GM18870 (cell line): ENCODE data around the gene FTH1.
"Not testable (repeated sequence)": the region's sequence is repeated elsewhere in the genome, so short reads cannot be mapped to it uniquely, and the experiment has no call there.

Experiments used
- ATAC-seq: cut with Tn5 transposase; IDR thresholded peaks from one replicate; pipeline ENCODE4 v1.9.1; 2021; ENCODE audit warnings: moderate library complexity; ENCODE audit not compliant: unreplicated experiment

Gene FTH1

GRCh38 chr11:61978703-61979661 is 11.5 kb upstream of the FTH1 start:
- no peak for ATAC-seq

DNA sequence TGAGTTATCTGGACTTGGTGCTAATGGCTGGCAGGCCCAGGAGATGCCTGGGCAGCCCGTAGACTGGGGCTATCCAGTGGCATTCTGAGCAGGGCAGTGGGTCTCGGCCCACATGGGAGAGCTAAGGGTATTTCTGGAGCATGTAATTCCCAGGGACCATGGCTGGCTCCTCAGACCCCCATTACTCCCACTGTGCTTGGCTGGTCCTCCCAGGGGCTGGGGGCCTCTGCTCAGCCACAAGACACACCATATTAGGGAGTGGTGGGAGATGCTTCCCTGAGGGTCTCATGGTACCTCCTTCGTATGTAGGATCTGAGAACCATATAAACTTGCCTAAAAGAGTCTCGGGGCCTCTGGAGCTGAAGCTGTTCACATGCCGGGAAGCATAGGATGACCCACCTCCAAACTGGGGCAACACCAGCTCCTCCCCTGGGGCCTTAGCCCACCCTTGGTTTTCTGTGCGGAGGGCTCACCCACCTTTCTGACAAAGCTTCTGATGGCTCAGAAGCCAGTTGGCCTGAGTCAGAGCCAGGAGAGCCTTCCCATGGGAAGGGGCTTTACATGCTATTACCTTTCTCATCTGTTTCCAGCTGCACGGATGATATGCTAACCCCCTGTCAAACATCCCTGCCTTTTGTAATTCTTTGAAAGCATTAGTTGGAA is 9.5 kb upstream of the FTH1 start:
- no peak for ATAC-seq

- ATAC-seq: no peak
These were observed 9.0 kb upstream of the FTH1 start for GRCh38 chr11:61976420-61976800.

GRCh38 chr11:61975638-61976419 is 8.4 kb upstream of the FTH1 start:
- no peak for ATAC-seq

DNA sequence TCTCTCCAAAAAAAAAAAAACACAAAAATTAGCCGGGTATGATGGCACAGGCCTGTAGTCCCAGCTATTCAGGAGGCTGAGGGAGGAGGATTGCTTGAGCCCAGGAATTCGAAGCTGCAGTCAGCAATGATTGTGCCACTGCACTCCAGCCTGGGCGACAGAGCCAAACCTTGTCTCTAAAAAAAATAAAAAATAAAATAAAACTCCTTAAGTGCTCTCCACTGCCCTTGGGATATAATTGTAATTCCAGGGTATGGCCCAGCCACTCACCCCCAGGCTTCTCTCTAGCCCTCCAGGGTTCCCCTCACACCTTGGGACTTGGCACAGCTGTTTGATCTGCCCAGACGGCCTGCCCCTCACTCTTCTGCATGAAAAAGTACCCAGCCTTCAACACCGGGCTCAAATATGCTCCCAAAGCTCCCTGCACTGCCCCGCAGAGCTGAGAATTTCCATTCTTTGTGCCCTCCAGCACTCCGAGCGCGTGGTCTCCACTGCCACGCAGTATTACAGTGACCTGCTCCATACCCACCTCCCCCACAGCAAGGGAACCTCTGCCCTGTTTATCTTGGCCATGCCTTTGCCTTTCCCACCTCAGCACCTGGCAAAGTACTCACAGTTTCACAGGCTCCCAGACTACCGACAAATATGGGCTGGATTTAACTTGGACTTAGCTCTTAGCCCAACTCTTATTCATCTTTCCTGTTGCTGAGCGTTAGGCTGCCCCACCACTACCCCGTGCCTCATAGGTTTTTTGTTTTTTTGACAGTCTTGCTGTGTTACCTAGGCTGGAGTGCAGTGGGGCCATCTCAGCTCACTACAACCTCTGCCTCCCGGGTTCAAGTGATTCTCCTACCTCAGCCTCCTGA is 7.6 kb upstream of the FTH1 start:
- ATAC-seq: no peak

DNA sequence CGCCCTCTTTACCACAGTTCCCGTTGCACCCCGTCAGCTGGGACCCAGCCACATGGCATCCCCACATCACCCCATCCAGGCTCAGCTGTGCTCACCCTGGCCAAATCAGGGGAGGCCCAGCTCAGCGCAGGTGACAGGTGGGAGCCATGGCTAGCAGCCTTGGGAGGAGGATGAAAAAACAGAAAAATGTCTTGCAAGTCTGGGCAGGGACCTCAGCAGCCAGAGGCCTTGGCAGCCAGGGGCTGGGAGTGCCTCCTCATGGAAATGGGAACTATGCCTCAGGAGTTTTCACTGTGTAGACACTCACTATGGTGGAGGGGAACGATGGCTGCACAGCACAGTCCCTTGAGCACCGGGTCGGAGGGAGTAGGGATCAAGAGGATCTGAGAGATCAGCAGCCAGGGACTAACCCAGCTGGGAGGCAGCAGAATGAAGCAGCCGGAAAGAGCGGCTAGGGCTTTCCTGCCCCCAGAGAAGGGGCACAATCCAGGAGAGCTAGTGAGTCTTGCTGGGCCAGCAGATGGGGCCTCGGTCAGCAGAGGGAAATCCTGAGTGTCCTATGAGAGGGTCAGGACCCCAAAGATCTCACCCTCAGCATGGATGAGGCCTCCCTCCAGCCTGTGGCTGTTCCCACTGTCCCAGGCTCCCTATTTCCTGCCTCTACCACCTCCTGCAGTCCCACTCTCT is 6.2 kb upstream of the FTH1 start:
- no peak for ATAC-seq

DNA sequence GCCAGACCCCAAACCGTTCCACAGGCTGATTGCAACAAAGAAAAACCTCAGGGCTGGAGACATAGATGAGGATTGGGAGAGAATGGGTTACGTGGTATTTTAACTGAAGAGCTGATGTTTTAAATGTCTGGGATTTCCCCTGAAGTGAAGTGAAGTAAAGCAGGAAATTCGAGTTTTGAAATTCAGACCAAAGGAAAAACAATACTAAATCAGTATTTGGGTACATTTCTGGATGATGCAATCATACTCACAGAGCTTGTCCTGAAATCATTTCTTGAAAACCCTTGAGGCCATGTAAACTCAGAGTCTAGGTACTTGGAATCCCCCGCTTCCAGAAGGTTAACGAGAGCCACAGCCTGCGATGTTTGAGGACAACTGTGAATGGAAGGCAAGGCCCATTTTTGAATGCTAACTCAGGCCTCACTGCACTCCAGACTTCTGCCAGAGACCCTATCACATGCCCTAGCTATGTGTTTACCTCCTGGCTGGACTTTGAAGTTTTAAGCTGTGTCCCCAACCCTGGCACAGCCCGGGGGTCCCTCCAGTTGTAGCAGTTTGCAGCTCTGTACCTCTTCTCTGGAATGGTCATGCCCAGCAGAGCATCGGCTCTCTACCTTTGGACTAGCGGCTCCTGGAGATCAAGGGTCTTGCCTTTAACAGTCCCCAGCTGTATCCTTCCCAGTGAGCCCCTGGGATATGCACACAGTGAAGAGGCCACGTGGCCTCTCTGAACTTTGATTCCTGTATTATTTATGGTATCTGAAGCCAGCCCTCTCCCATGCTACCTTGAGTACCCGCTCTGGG is 5.4 kb upstream of the FTH1 start:
- ATAC-seq: no peak

DNA sequence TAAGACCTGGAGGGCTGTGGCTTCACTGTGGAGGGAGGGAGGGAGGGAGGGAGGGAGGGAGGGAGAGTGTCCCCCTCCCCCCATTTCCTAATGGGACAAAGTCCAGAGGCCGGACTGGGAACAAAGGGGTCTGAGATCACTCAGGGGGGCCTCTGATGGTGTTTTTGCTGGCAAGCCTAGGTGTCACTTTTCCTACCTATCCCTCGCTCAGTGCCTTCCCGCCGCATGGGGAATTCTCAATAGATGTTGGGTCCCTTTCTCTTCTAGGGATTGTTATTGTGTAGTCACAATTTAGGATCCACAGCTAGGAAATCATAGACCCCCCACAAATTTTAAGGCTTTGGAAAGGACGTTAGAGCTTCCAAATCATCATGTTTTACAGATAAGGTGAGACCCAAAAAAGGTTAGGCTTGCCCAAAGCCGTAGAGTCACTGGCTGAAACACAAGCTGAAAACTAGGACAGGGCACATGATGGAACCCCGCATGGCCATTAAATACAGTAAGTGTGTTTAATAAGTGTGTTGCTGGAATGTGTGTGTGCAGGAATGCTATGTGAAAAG is 4.8 kb upstream of the FTH1 start:
- no peak for ATAC-seq

GRCh38 chr11:61971248-61972111 is 4.0 kb upstream of the FTH1 start:
- no peak for ATAC-seq

DNA sequence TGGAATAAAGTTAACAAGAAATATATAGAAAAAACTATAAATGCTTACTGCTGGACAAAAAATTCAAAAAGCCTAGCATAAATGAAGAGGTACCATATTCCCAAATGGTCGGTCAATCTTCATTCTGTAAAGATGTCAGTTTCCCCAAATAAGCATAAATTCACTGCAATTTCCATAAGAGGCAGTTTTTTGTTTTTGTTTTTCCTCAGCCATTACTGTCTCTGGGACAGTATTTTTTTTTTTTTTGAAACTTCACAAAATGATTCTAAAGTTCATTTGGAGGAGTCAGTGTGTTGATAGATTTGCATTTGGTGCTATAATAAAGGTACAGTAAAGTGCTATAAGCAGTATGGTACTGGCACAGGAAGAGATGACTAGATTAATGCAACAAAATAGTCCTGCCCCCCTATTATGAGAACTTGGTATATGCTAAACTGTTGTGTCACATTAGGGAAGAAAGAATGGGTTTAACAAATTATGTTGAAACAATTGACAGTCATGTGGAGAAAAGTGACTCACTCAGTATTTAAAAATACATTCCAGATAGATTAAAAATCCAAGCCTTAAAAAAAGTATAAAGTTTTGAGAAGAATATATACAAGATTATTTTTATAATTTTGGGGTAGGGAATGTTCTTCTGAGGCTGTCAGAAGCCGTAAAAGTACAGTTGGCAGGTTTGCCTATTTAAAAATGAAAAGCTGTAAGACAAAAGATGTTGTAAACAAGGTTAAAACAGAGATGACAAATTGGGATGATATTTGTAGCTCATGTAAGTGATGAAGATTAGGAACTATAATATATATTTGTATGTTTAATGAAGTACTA is 2.6 kb upstream of the FTH1 start:
- ATAC-seq: no peak

GRCh38 chr11:61969391-61969758 is 1.9 kb upstream of the FTH1 start:
- no peak for ATAC-seq

DNA sequence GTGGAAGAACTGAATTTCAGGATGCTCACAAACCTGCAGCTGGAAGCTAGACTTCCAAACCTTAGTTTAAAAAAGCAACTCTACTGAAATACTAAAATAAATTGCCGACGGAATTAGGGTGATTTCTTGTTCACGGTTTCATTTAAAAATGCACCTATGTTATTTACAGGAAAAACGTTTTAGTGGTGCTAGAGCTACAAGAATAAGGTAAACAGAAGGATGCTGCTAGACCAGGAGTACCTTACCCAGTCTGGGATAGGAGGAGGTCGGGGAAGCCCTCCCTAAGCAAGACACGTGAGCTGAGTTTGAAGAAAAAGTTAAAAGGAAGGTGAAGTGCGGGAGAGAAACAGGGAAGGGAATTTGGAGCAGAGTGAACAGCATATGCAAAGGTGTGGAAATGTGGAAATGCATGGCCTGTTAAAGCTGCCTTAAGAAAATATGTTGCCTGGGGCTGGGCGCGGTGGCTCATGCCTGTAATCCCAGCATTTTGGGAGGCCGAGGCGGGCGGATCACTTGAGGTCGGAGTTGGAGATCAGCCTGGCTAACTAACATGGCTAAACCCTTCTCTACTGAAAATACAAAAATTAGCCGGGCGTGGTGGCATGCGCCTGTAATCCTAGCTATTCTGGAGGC is 1.4 kb upstream of the FTH1 start:
- ATAC-seq: no peak

DNA sequence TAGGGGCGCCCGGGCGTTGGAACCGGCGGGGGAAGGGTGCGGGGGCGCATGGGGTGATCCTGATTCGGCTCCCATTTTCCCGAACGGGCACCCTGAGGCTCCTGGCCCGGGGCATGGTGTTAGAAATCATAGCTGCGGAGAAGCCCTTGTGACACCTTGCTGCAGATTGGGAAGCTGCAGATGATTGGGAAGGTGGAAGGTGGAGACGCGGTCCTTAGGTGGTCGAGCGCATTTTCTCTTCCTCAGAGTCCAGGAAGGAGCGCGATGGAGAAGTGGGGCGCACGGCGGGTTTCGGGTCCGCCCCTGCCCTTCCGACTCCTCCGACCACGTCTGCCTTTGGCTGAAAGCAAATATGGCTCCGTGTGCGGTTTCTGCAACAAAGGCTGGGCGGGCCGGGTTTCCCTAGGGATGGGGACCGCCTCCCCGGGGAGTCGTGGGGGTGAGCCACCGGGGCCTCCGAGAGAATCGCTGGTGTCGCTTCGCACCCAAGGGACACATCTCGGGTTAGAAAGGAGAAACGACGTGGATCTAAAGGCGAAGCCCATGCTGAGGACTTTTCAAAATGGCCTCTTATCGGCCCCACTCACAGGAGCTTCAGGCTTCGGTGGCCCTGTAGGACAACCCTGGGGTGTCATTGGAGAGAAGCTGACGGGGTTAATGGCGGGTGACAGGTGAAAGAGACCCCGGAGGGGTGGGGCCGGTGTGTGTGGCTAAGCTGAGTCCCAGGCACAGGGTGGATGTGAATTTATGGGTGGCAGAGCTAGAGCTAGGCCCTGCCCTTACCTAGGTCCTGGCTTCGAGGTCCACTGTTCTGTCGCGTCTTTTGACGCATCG is 707 bp upstream of the FTH1 start:
- no peak for ATAC-seq

- ATAC-seq: no peak
These were observed 709 bp downstream of the FTH1 start for GRCh38 chr11:61966734-61967115.

DNA sequence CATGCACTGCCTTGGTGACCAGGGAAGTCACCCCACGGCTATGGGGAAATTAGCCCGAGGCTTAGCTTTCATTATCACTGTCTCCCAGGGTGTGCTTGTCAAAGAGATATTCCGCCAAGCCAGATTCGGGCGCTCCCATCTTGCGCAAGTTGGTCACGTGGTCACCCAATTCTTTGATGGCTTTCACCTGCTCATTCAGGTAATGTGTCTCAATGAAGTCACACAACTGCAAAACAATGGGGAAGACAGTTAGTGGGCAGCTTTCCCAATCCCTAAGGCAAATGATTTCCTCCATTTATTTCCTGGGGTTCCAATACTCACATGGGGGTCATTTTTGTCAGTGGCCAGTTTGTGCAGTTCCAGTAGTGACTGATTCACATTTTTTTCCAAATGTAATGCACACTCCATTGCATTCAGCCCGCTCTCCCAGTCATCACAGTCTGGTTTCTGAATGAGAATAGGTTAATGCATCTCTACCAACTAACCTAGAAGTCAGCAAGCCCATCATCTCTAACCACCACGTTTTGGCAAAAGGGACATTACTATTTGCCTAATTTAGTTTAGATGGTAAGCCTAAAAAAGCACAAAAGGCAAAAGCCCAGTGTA is 2.7 kb downstream of the FTH1 start:
- not testable (repeated sequence) for ATAC-seq
